T-helper 2 cell treated with Interferon-gamma antibody and Interleukin-4, amounts not matched to agents 100 ng/mL and 5 ng/mL, for 36 hours (primary cell): ENCODE measurements around the gene CAMTA1. TPM values are rescaled to one million over a fixed set of nuclear protein-coding genes. Genes with fewer than 3 reads are reported as not detected.

ENCODE experiments used
- intact Hi-C: fragments of 100-400 bp; cut with micrococcal nuclease; formaldehyde crosslinking; loops from one replicate; pipeline ENCODE4 v1.15.1; 2023
- total RNA-seq: library from RNA; stranded (reverse); gene quantifications from 2 replicates; pipeline ENCODE4 v1.2.3, GENCODE V29; 2022

The CAMTA1 gene
- total RNA-seq, 1 donor from 2014 or later = 40.7 TPM

- intact Hi-C loops = no loop called here
These were observed 776.9 kb downstream of the CAMTA1 start for GRCh38 chr1:7561936-7562728.

GRCh38 chr1:7562729-7563605 lies 777.7 kb downstream of the CAMTA1 start:
- intact Hi-C loops = no loop called here

GRCh38 chr1:7564137-7564536 lies 778.9 kb downstream of the CAMTA1 start:
- intact Hi-C loops = no loop called here

- intact Hi-C loops = no loop called here
These were observed 780.0 kb downstream of the CAMTA1 start for GRCh38 chr1:7565099-7565750.

- intact Hi-C loops = no loop called here
These were observed 781.4 kb downstream of the CAMTA1 start for GRCh38 chr1:7566417-7567375.

GRCh38 chr1:7567376-7567775 lies 782.1 kb downstream of the CAMTA1 start:
- intact Hi-C loops = no loop called here

GRCh38 chr1:7568053-7568452 lies 782.8 kb downstream of the CAMTA1 start:
- intact Hi-C loops = no loop called here

GRCh38 chr1:7568901-7569524 lies 783.8 kb downstream of the CAMTA1 start:
- intact Hi-C loops = no loop called here

- intact Hi-C loops = no loop called here
These were observed 785.1 kb downstream of the CAMTA1 start for GRCh38 chr1:7570311-7570710.

- intact Hi-C loops = no loop called here
These were observed 787.4 kb downstream of the CAMTA1 start for GRCh38 chr1:7572654-7573152.

GRCh38 chr1:7573481-7573880 lies 788.2 kb downstream of the CAMTA1 start:
- intact Hi-C loops = no loop called here

GRCh38 chr1:7574121-7575040 lies 789.1 kb downstream of the CAMTA1 start:
- intact Hi-C loops = no loop called here

- intact Hi-C loops = no loop called here
These were observed 789.8 kb downstream of the CAMTA1 start for GRCh38 chr1:7575041-7575400.

- intact Hi-C loops = no loop called here
These were observed 791.8 kb downstream of the CAMTA1 start for GRCh38 chr1:7576946-7577657.

- intact Hi-C loops = no loop called here
These were observed 793.0 kb downstream of the CAMTA1 start for GRCh38 chr1:7578206-7578605.

- intact Hi-C loops = no loop called here
These were observed 793.8 kb downstream of the CAMTA1 start for GRCh38 chr1:7579016-7579415.

GRCh38 chr1:7579831-7580804 lies 794.9 kb downstream of the CAMTA1 start:
- intact Hi-C loops = no loop called here
